Right lung (tissue), 5 donors: ENCODE data around the gene SDHAF1. TPM values are rescaled to one million over a fixed set of nuclear protein-coding genes. Genes with fewer than 3 reads are reported as not detected.

ENCODE experiments used
- polyA plus RNA-seq, 5 donors: library from polyadenylated mRNA; unstranded; fragments of 120-200 nt; gene quantifications; one replicate each; pipeline versions ENCODE4 v1.2.1 to v1.2.3, GENCODE V29; 2013; ENCODE audit warnings: inconsistent platforms in 1 of 5, low replicate concordance in 1 of 5; ENCODE audit not compliant: insufficient read length in 5 of 5, insufficient read depth in 1 of 5

SDHAF1 gene
- polyA plus RNA-seq, 5 donors: 9.1 to 15.0 (median 11.7) TPM

Other genes with a start within 250 kb of the SDHAF1 start
- gene U2AF1L4, start 249.8 kb upstream of the SDHAF1 start, polyA plus RNA-seq: 10 to 100 TPM; 15.1 to 21.7 (median 16.6) TPM
- gene PSENEN, start 249.5 kb upstream of the SDHAF1 start, polyA plus RNA-seq: 10 to 100 TPM; 45.5 to 72.8 (median 52.3) TPM
- gene LIN37, start 246.6 kb upstream of the SDHAF1 start, polyA plus RNA-seq: 10 to 100 TPM in 2 of 5 donors, 1 to 10 TPM in 3; 8.2 to 14.4 (median 9.6) TPM
- gene HSPB6, start 238.2 kb upstream of the SDHAF1 start, polyA plus RNA-seq: 100 to 1,000 TPM in 1 of 5 donors, 10 to 100 TPM in 4; 47.3 to 158 (median 71.5) TPM
- gene PROSER3, start 237.0 kb upstream of the SDHAF1 start, polyA plus RNA-seq: 10 to 100 TPM; 15.9 to 21.4 (median 20.2) TPM
- gene ARHGAP33, start 219.6 kb upstream of the SDHAF1 start, polyA plus RNA-seq: 10 to 100 TPM; 21.8 to 40.7 (median 27.3) TPM
- 1 to 10 TPM in 1 of 5 donors, under 1 TPM in 1, not detected in 3; 0.21 to 1.0 TPM for gene PRODH2, start 182.3 kb upstream of the SDHAF1 start, polyA plus RNA-seq
- gene NPHS1, start 142.7 kb upstream of the SDHAF1 start, polyA plus RNA-seq: 1 to 10 TPM in 1 of 5 donors, under 1 TPM in 4; 0.29 to 1.5 (median 0.50) TPM
- gene KIRREL2, start 138.3 kb upstream of the SDHAF1 start, polyA plus RNA-seq: 1 to 10 TPM; 1.1 to 4.3 (median 1.8) TPM
- gene APLP1, start 126.6 kb upstream of the SDHAF1 start, polyA plus RNA-seq: 10 to 100 TPM in 1 of 5 donors, 1 to 10 TPM in 4; 8.2 to 13.8 (median 9.0) TPM
- 1 to 10 TPM; 3.7 to 7.0 (median 5.7) TPM for gene NFKBID, start 94.6 kb upstream of the SDHAF1 start, polyA plus RNA-seq
- gene HCST, start 92.7 kb upstream of the SDHAF1 start, polyA plus RNA-seq: 1 to 10 TPM; 5.0 to 7.9 (median 6.0) TPM
- 10 to 100 TPM; 12.1 to 20.4 (median 14.7) TPM for gene TYROBP, start 86.9 kb upstream of the SDHAF1 start, polyA plus RNA-seq
- gene LRFN3, start 58.8 kb upstream of the SDHAF1 start, polyA plus RNA-seq: 10 to 100 TPM in 2 of 5 donors, 1 to 10 TPM in 3; 6.5 to 18.2 (median 7.7) TPM
- gene SYNE4, start 13.6 kb downstream of the SDHAF1 start, polyA plus RNA-seq: 10 to 100 TPM in 2 of 5 donors, 1 to 10 TPM in 3; 6.4 to 10.9 (median 9.9) TPM
- gene ALKBH6, start 19.0 kb downstream of the SDHAF1 start, polyA plus RNA-seq: 10 to 100 TPM; 17.2 to 19.0 (median 18.4) TPM
- 10 to 100 TPM; 23.6 to 31.9 (median 25.6) TPM for gene CLIP3, start 37.7 kb downstream of the SDHAF1 start, polyA plus RNA-seq
- 1 to 10 TPM; 4.2 to 9.0 (median 6.6) TPM for gene THAP8, start 59.1 kb downstream of the SDHAF1 start, polyA plus RNA-seq
- 1 to 10 TPM; 4.3 to 6.0 (median 4.9) TPM for gene WDR62, start 59.7 kb downstream of the SDHAF1 start, polyA plus RNA-seq
- gene OVOL3, start 116.0 kb downstream of the SDHAF1 start, polyA plus RNA-seq: under 1 TPM in 3 of 5 donors, not detected in 2; 0.15 to 0.27 (median 0.16) TPM
- gene POLR2I, start 119.7 kb downstream of the SDHAF1 start, polyA plus RNA-seq: 10 to 100 TPM; 34.3 to 64.7 (median 36.4) TPM
- gene TBCB, start 120.3 kb downstream of the SDHAF1 start, polyA plus RNA-seq: 100 to 1,000 TPM in 4 of 5 donors, 10 to 100 TPM in 1; 96.1 to 147 (median 107) TPM
- 100 to 1,000 TPM; 470 to 696 (median 513) TPM for gene CAPNS1, start 144.9 kb downstream of the SDHAF1 start, polyA plus RNA-seq
- gene COX7A1, start 157.3 kb downstream of the SDHAF1 start, polyA plus RNA-seq: 10 to 100 TPM; 25.5 to 78.0 (median 37.3) TPM
- gene ZNF565, start 219.5 kb downstream of the SDHAF1 start, polyA plus RNA-seq: 1 to 10 TPM; 5.4 to 7.6 (median 7.1) TPM
- 100 to 1,000 TPM in 4 of 5 donors, 10 to 100 TPM in 1; 91.5 to 149 (median 129) TPM for gene ZNF146, start 219.9 kb downstream of the SDHAF1 start, polyA plus RNA-seq